Esophagus squamous epithelium (tissue), 5 donors: ENCODE data around the gene BICC1. TPM values are rescaled to one million over a fixed set of nuclear protein-coding genes. Genes with fewer than 3 reads are reported as not detected.

Source experiments
- DNase-seq: peaks from one replicate; lab custom pipeline; 2025; lab: John Stamatoyannopoulos, UW
- H3K27ac ChIP-seq, 4 donors: fragments of 200-600 bp; sonication (generic); one replicate each; pipeline ENCODE4 v1.5.1; 2016 to 2019; ENCODE audit warnings: mild to moderate bottlenecking in 1 of 4
- H3K27me3 ChIP-seq, 4 donors: fragments of 200-600 bp; sonication (generic); 1 replicate in 3 of 4; 2 replicates in 1 of 4; pipeline versions ENCODE4 v1.5.1 to v1.6.0; 2017 to 2021; ENCODE audit warnings: antibody characterized with exemption in 1 of 4
- H3K36me3 ChIP-seq, 3 donors: fragments of 200-600 bp; sonication (generic); one replicate each; pipeline ENCODE4 v1.5.1; 2016 to 2019
- H3K4me1 ChIP-seq, 3 donors: fragments of 200-600 bp; sonication (generic); one replicate each; pipeline ENCODE4 v1.5.1; 2017 to 2019
- H3K4me3 ChIP-seq, 4 donors: fragments of 200-600 bp; sonication (generic); 1 replicate in 3 of 4; 2 replicates in 1 of 4; pipeline ENCODE4 v1.5.1; 2016 to 2019; ENCODE audit warnings: mild to moderate bottlenecking in 2 of 4, moderate library complexity in 1 of 4
- H3K9me3 ChIP-seq, 3 donors: fragments of 200-600 bp; sonication (generic); one replicate each; pipeline ENCODE4 v1.5.1; 2016 to 2019
- CTCF ChIP-seq, 6 experiments: fragments of 450-650 bp in 4 of 6; fragments of 200-600 bp in 2 of 6; sonication (generic) in 2 of 6; IDR thresholded peaks; one replicate each; pipeline ENCODE4 v1.5.1; 2016 to 2019; ENCODE audit warnings: antibody characterized with exemption in 6 of 6, mild to moderate bottlenecking in 4 of 6, moderate library complexity in 4 of 6
- POLR2A ChIP-seq, 4 donors: fragments of 450-650 bp; IDR thresholded peaks; one replicate each; pipeline ENCODE4 v1.6.1; 2017; ENCODE audit warnings: antibody characterized with exemption in 4 of 4, mild to moderate bottlenecking in 4 of 4, moderate library complexity in 3 of 4
- WGBS, 2 donors: methylation state at CpG; one replicate each; pipeline ENCODE4 v1.1.5; 2018; 5-methylcytosine and 5-hydroxymethylcytosine counted together
- intact Hi-C: fragments of 100-400 bp; cut with DNase I; formaldehyde crosslinking; loops from one replicate; pipeline ENCODE4 v1.15.0; 2022
- total RNA-seq, 4 donors: library from RNA; depleted of rRNA; stranded (reverse); fragments of >200 nt; gene quantifications; one replicate each; pipeline ENCODE4 v1.1.0, GENCODE V29; 2016
- donor health status: DM: yes; HTN: yes; CAD: no.

Gene BICC1
- total RNA-seq, 4 donors from 2014 or later: 0.11 to 8.2 (median 2.0) TPM

GRCh38 chr10:58515291-58515941 is 2.7 kb downstream of the BICC1 start:
- no peaks in the 10 kb centered on the region for H3K36me3 ChIP-seq
- intact Hi-C loops: no loop called here
- H3K4me3 ChIP-seq: peak overlapping the region in 1 of 4 donors; percentile 79
- DNase-seq: no peak
- H3K4me1 ChIP-seq: peaks cover 0 to 22% (median 18%) of the 10 kb centered on the region in 3 donors
- no peak overlapping the region for H3K27ac ChIP-seq
- peaks cover 0 to 50% (median 0%) of the 10 kb centered on the region in 4 donors for H3K27me3 ChIP-seq
- WGBS, 2 donors: 83 to 93% methylated on average over 4 of the region's 4 CpGs
- H3K9me3 ChIP-seq: no peaks in the 10 kb centered on the region
- TF ChIP-seq POLR2A (IDR thresholded peaks at IDR 0.05) (no peak), CTCF (IDR thresholded peaks at IDR 0.05) (no peak)

GRCh38 chr10:58516119-58516518 is 3.4 kb downstream of the BICC1 start:
- intact Hi-C loops: no loop called here
- Histone ChIP-seq H3K27ac (no peak overlapping the region), H3K36me3 (no peaks in the 10 kb centered on the region), H3K9me3 (no peaks in the 10 kb centered on the region), H3K4me1 (peaks cover 0 to 22% (median 18%) of the 10 kb centered on the region in 3 donors), H3K4me3 (no peak overlapping the region), H3K27me3 (peaks cover 0 to 46% (median 0%) of the 10 kb centered on the region in 4 donors)
- TF ChIP-seq CTCF (IDR thresholded peaks at IDR 0.05): no peak
- TF ChIP-seq POLR2A (IDR thresholded peaks at IDR 0.05): no peak
- 93 to 100% methylated on average over 1 of the region's 1 CpG for WGBS, 2 donors
- DNase-seq: no peak

- no peak for DNase-seq
- H3K27ac ChIP-seq: no peak overlapping the region
- H3K4me1 ChIP-seq: peaks cover 0 to 19% (median 18%) of the 10 kb centered on the region in 3 donors
- intact Hi-C loops: no loop called here
- no peak for TF ChIP-seq CTCF (IDR thresholded peaks at IDR 0.05)
- no peak overlapping the region for H3K4me3 ChIP-seq
- no peaks in the 10 kb centered on the region for H3K9me3 ChIP-seq
- H3K27me3 ChIP-seq: peaks cover 0 to 40% (median 0%) of the 10 kb centered on the region in 4 donors
- H3K36me3 ChIP-seq: no peaks in the 10 kb centered on the region
Observed at GRCh38 chr10:58516671-58517070, 4.0 kb downstream of the BICC1 start.

- intact Hi-C loops: no loop called here
- Histone ChIP-seq H3K27me3 (peaks cover 0 to 36% (median 0%) of the 10 kb centered on the region in 4 donors), H3K36me3 (no peaks in the 10 kb centered on the region), H3K4me1 (peaks cover 0 to 18% (median 15%) of the 10 kb centered on the region in 3 donors), H3K9me3 (no peaks in the 10 kb centered on the region), H3K4me3 (no peak overlapping the region), H3K27ac (no peak overlapping the region)
- TF ChIP-seq CTCF (IDR thresholded peaks at IDR 0.05) (no peak), POLR2A (IDR thresholded peaks at IDR 0.05) (no peak)
- DNase-seq: no peak
- 0 to 45% methylated on average over 1 of the region's 1 CpG for WGBS, 2 donors
Observed at GRCh38 chr10:58517081-58517480, 4.4 kb downstream of the BICC1 start.

GRCh38 chr10:58517491-58518355 is 5.1 kb downstream of the BICC1 start:
- Histone ChIP-seq H3K4me1 (peaks cover 0 to 12% (median 10%) of the 10 kb centered on the region in 3 donors), H3K27me3 (peaks cover 0 to 30% (median 0%) of the 10 kb centered on the region in 4 donors), H3K27ac (no peak overlapping the region), H3K36me3 (no peaks in the 10 kb centered on the region), H3K4me3 (no peak overlapping the region), H3K9me3 (no peaks in the 10 kb centered on the region)
- TF ChIP-seq POLR2A (IDR thresholded peaks at IDR 0.05) (no peak), CTCF (IDR thresholded peaks at IDR 0.05) (no peak)
- no peak for DNase-seq
- intact Hi-C loops: no loop called here
- 48 to 70% methylated on average over 4 of the region's 4 CpGs for WGBS, 2 donors
